Ureter (tissue), 1 donor: Measurements from ENCODE around the gene THOC2. TPM values are rescaled to one million over a fixed set of nuclear protein-coding genes. Genes with fewer than 3 reads are reported as not detected.
"Not testable (repeated sequence)": the region's sequence is repeated elsewhere in the genome, so short reads cannot be mapped to it uniquely, and the experiment has no call there.

Experiments used
- DNase-seq: peaks from one replicate; pipeline ENCODE4 v3.0.0-alpha.2; 2020; ENCODE audit warnings: low spot score
- total RNA-seq: library from RNA; stranded (reverse); gene quantifications from one replicate; pipeline ENCODE4 v1.2.4, GENCODE V29; 2023
- donor health status: DM: yes; HTN: yes; CAD: no.

The THOC2 gene
- 108 TPM for total RNA-seq

- DNase-seq, result peak; percentile 89
Observed at GRCh38 chrX:123732670-123733363, at the start of gene THOC2. TSS of gene THOC2 (minus strand) at chrX:123733052. CDS start at chrX:123733022, 30 bp downstream.

GRCh38 chrX:123781786-123782185 lies 48.9 kb upstream of the THOC2 start:
- peak; percentile 20 for DNase-seq

DNA sequence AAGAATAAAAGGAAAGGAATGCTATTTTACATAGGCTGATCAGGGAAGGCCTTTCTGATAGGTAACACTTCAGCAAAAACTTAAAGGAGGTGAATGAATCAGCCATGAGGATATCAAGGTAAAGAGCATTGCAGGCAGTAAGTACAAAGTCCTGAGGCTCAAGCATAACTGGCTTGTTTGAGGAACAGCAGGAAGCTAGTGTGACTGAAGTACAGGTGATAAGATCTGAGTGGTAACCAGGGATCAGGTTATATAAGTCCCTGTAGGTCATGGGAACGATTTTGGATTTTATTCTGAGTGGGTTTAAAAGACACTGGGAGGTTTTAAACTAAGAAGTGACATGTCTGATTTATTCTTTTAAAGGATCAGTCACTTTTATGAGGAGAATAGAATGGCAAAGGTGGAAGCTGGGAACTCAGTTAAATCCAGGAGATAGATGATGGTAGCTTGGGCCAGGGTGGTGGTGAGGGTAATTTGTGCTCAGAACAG lies 47.1 kb upstream of the THOC2 start:
- DNase-seq, result no peak

DNA sequence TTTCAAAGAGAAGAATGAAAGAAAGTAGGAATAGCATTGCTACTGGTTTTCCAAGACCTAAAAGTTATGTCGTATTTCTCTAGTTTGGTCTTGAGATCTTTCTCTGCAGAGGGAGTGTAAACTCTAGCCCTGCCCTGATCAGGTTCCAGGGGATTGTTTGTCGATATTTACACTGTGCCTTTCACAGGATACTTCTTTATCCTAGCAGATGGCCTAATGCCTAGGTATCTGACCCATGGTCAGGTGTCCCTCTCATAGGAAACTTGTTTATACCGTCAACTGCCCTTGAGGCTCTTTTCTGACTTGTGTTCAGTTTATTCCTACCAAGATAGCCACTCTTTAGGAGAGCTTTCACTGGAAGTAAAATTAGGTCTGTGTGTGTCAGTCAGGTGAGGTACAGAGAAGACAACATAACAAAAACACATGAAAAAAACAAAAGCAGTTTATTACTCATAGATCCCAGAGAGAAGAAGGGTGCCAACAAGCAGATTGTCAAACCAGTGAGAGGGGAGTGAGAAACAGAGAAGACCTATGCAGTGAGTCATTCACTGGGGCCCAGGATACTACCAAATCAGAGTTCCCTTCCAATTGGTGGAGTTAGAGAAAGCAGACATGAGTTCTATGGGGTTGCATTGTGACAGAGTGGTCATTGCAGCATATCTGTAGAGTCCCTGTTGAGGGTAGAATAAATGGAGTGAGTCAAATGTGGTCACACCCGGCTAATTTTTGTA lies 40.6 kb upstream of the THOC2 start:
- peak; percentile 7 for DNase-seq

GRCh38 chrX:123771449-123772064 lies 38.7 kb upstream of the THOC2 start:
- DNase-seq, result no peak

GRCh38 chrX:123764967-123765871 lies 32.4 kb upstream of the THOC2 start:
- peak; percentile 87 for DNase-seq

DNA sequence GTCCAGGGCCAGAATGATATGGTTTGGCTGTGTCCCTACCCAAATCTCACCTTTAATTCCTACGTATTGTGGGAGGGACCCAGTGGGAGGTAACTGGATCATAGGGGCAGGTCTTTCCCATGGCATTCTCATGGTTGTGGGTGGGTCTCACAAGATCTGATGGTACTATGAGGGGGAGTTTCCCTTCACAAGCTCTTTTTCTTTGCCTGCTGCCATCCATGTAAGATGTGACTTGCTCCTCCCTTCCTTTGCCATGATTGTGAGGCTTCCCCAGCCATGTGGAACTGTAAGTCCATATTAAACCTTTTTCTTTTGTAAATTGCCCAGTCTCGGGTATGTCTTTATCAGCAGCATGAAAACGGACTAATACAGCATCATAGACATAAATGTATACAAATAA lies 27.0 kb upstream of the THOC2 start:
- not testable (repeated sequence) for DNase-seq

DNA sequence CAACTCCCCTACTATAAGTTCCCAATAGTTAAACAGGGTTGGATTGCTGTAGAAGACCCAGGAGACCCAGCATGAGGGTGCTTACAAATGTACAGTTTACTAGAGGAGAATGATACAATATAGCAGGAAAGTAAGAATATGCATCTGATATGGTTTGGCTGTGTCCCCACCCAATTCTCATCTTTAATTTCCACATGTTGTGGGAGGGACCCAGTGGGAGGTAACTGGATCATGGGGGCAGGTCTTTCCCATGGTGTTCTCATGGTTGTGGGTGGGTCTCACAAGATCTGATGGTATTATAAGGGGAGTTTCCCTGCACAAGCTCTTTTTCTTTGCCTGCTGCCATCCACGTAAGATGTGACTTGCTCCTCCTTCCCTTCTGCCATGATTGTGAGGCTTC lies 24.9 kb upstream of the THOC2 start:
- DNase-seq, result not testable (repeated sequence)

DNA sequence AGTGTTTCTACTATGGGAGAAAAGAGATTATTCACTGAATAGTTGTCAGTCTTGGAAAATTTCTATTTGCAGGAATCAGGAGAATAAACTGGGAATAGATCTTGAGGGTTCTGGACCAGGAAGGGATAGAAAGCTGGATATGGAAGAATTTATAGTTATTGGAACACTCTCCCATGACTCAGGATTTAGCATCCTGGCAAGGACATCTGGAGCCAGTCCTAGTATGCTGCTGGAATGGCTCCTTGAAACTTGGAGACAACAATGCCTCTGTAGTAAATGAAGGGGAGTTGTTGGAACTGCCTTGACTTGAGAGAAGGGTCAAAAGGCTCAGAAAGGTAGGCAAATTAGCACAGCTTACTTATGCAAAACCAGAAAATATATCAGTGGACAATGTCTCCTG lies 23.5 kb upstream of the THOC2 start:
- DNase-seq, result no peak

GRCh38 chrX:123755107-123755506 lies 22.3 kb upstream of the THOC2 start:
- no peak for DNase-seq

- DNase-seq, result no peak
Observed at GRCh38 chrX:123753656-123754350, 21.0 kb upstream of the THOC2 start.

DNA sequence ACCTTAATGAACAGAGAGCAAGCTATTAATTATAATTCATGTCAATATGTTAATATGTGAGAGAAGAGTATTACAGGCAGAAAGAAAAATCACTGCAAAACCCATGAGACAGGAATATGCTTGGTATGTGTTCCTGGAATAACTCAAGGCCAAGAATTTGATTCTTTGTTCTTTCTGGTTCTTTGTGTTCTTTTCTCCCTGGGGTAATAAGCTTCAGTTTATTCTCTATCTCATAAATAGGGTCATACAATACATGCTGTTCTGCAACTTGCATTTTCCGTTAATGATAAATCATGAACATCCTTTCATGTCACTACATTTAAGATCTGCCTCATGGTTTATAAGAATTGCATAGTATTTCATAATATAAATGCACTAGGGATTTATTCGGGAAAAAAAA lies 16.8 kb upstream of the THOC2 start:
- DNase-seq, result no peak

- DNase-seq, result no peak
Observed at GRCh38 chrX:123745511-123745910, 12.7 kb upstream of the THOC2 start.

- no peak for DNase-seq
Observed at GRCh38 chrX:123743312-123743711, 10.5 kb upstream of the THOC2 start.

GRCh38 chrX:123742440-123742839 lies 9.6 kb upstream of the THOC2 start:
- no peak for DNase-seq

GRCh38 chrX:123740536-123740935 lies 7.7 kb upstream of the THOC2 start:
- DNase-seq, result no peak

GRCh38 chrX:123740006-123740405 lies 7.2 kb upstream of the THOC2 start:
- DNase-seq, result no peak

GRCh38 chrX:123739474-123739873 lies 6.6 kb upstream of the THOC2 start:
- DNase-seq, result no peak

DNA sequence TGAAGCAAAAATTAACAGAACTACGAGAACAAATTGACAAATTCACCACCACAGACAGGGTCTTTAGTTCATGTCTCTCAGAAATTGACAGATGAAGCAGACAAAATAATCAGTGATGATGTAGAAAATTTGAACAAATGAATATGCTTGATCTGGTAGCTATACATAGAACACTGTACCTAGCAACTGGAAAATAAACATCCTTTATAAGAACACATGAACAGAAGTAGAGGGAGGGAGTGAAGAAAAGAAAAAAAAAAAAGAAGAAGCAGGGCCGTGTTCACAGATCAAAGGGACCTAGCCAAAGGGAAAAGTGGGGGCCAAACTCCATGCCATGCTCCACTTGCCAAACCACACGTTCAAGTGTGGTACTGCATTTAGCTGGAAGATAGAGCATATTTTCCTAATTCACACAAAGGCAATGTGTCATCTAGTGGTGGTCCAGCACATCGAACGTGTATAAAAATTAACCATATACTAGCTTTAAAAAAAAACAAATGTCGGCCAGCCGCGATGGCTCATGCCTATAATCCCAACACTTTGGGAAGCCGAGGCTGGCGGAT lies 5.6 kb upstream of the THOC2 start:
- no peak for DNase-seq

- no peak for DNase-seq
Observed at GRCh38 chrX:123736333-123736921, 3.6 kb upstream of the THOC2 start.
